Measurements from ENCODE around the gene KRTAP1-4.

DNA sequence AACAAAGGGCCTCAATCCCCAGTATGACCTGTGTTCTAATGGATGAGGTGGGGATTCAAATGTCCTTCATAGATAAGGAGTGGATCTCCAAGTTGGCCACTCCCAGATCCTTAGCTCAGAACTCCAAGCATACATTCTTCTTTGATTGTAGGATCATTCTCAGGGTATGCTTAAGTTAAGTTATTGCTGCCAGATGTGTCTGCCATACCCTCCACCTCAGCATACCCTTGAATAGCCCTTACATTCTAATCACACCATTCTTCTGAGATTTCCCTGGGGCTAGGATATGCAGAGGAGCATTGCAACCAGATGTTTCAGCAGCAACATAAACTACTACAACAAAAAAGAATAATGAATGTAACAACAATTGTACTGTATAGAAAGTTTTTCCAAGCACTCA, 37.3 kb upstream of the KRTAP1-4 start:
- TF ChIP-seq EP300 (IDR thresholded peaks at IDR 0.05; ENCODE audit: borderline replicate concordance) (no peak), CEBPB (IDR thresholded peaks at IDR 0.05) (no peak), NFIC (IDR thresholded peaks at IDR 0.05) (no peak), EGR1 (IDR thresholded peaks at IDR 0.05) (no peak)
- TF ChIP-seq, protein P1, sequence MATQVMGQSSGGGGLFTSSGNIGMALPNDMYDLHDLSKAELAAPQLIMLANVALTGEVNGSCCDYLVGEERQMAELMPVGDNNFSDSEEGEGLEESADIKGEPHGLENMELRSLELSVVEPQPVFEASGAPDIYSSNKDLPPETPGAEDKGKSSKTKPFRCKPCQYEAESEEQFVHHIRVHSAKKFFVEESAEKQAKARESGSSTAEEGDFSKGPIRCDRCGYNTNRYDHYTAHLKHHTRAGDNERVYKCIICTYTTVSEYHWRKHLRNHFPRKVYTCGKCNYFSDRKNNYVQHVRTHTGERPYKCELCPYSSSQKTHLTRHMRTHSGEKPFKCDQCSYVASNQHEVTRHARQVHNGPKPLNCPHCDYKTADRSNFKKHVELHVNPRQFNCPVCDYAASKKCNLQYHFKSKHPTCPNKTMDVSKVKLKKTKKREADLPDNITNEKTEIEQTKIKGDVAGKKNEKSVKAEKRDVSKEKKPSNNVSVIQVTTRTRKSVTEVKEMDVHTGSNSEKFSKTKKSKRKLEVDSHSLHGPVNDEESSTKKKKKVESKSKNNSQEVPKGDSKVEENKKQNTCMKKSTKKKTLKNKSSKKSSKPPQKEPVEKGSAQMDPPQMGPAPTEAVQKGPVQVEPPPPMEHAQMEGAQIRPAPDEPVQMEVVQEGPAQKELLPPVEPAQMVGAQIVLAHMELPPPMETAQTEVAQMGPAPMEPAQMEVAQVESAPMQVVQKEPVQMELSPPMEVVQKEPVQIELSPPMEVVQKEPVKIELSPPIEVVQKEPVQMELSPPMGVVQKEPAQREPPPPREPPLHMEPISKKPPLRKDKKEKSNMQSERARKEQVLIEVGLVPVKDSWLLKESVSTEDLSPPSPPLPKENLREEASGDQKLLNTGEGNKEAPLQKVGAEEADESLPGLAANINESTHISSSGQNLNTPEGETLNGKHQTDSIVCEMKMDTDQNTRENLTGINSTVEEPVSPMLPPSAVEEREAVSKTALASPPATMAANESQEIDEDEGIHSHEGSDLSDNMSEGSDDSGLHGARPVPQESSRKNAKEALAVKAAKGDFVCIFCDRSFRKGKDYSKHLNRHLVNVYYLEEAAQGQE (IDR thresholded peaks at IDR 0.05; ENCODE audit: low read depth): no peak
